GM23338 (cell line): ENCODE results near the gene FAM20C. TPM values are rescaled to one million over a fixed set of nuclear protein-coding genes. Genes with fewer than 3 reads are reported as not detected.

Experiments used
- ATAC-seq: fragments of 200-7000 bp; cut with Tn5 transposase; 3 replicates; pipeline ENCODE4 v1.9.1; 2020
- DNase-seq: peaks from one replicate; pipeline ENCODE4 v3.0.0-alpha.2; 2015; ENCODE audit warnings: low spot score
- H2AFZ ChIP-seq: fragments of 200-600 bp; sonication (generic); 2 replicates; pipeline ENCODE4 v1.8.0; 2016; ENCODE audit warnings: antibody characterized with exemption, mild to moderate bottlenecking, moderate library complexity
- H3F3A ChIP-seq: fragments of 200-600 bp; sonication (generic); replicated peaks from 2 replicates; pipeline ENCODE4 v1.8.0; 2017; ENCODE audit warnings: antibody characterized with exemption, mixed run types, low read depth
- H3K27ac ChIP-seq: fragments of 200-600 bp; sonication (generic); 2 replicates; pipeline ENCODE4 v1.6.1; 2016; ENCODE audit warnings: low read depth
- H3K27me3 ChIP-seq: fragments of 200-600 bp; sonication (generic); 2 replicates; pipeline ENCODE4 v1.8.0; 2016; ENCODE audit warnings: mild to moderate bottlenecking, mixed run types, moderate library complexity; ENCODE audit not compliant: insufficient read depth
- H3K36me3 ChIP-seq: fragments of 200-600 bp; sonication (generic); 2 replicates; pipeline ENCODE4 v1.8.0; 2016; ENCODE audit warnings: mild to moderate bottlenecking; ENCODE audit not compliant: insufficient read depth
- H3K4me1 ChIP-seq: fragments of 200-600 bp; sonication (generic); 2 replicates; pipeline ENCODE4 v1.8.0; 2016; ENCODE audit warnings: mild to moderate bottlenecking, moderate library complexity; ENCODE audit not compliant: insufficient read depth
- H3K4me2 ChIP-seq: fragments of 200-600 bp; sonication (generic); 2 replicates; pipeline ENCODE4 v1.7.1; 2017; ENCODE audit warnings: mixed run types
- H3K4me3 ChIP-seq: fragments of 200-600 bp; sonication (generic); 2 replicates; pipeline ENCODE4 v1.6.1; 2016; ENCODE audit warnings: mixed run types
- H3K79me2 ChIP-seq: fragments of 200-600 bp; sonication (generic); replicated peaks from 2 replicates; pipeline ENCODE4 v1.8.0; 2017; ENCODE audit warnings: mild to moderate bottlenecking; ENCODE audit not compliant: insufficient read depth
- H3K9me2 ChIP-seq: fragments of 200-600 bp; sonication (generic); 2 replicates; pipeline ENCODE4 v1.8.0; 2017; ENCODE audit not compliant: insufficient read depth
- H4K20me1 ChIP-seq: fragments of 200-600 bp; sonication (generic); replicated peaks from 2 replicates; pipeline ENCODE4 v1.8.0; 2017; ENCODE audit warnings: mild to moderate bottlenecking; ENCODE audit not compliant: insufficient read depth
- H3K27ac Mint-ChIP-seq: 2 replicates; pipeline ENCODE4 v1.8.0; 2020; ENCODE audit warnings: inconsistent platforms, mild to moderate bottlenecking, moderate library complexity, mixed read lengths
- H3K27me3 Mint-ChIP-seq: 3 replicates; pipeline ENCODE4 v1.8.0; 2022; ENCODE audit warnings: low read depth, mild to moderate bottlenecking, moderate library complexity, mixed read lengths, inconsistent platforms; ENCODE audit not compliant: insufficient read depth, poor library complexity
- H3K36me3 Mint-ChIP-seq: 3 replicates; pipeline ENCODE4 v1.8.0; 2021; ENCODE audit warnings: low read depth, mild to moderate bottlenecking, inconsistent platforms, moderate library complexity, mixed read lengths
- H3K4me1 Mint-ChIP-seq: 3 replicates; pipeline ENCODE4 v1.8.0; 2020; ENCODE audit warnings: mild to moderate bottlenecking, inconsistent platforms, mixed read lengths
- H3K4me3 Mint-ChIP-seq: 3 replicates; pipeline ENCODE4 v1.8.0; 2021; ENCODE audit warnings: moderate library complexity, mild to moderate bottlenecking, inconsistent platforms, mixed read lengths
- H3K9me3 Mint-ChIP-seq: 3 replicates; pipeline ENCODE4 v1.8.0; 2020; ENCODE audit warnings: moderate library complexity, mild to moderate bottlenecking, inconsistent platforms, mixed read lengths
- EZH2 ChIP-seq: fragments of 200-600 bp; sonication (generic); IDR thresholded peaks from one replicate; pipeline ENCODE4 v1.8.0; 2017; ENCODE audit warnings: antibody characterized with exemption, mild to moderate bottlenecking, low read depth; ENCODE audit not compliant: unreplicated experiment
- EZH2phosphoT487 ChIP-seq: fragments of 200-600 bp; sonication (generic); IDR thresholded peaks from one replicate; pipeline ENCODE4 v1.8.1; 2018; ENCODE audit warnings: antibody characterized with exemption; ENCODE audit not compliant: unreplicated experiment
- NANOG ChIP-seq: IDR thresholded peaks from 2 replicates; pipeline ENCODE4 v1.6.1; 2016; ENCODE audit warnings: antibody characterized with exemption, borderline replicate concordance
- POLR2AphosphoS5 ChIP-seq: IDR thresholded peaks from 2 replicates; pipeline ENCODE4 v1.6.1; 2016; ENCODE audit warnings: antibody characterized with exemption, low read depth
- STAT1 ChIP-seq: IDR thresholded peaks from one replicate; pipeline ENCODE4 v1.6.1; 2016; ENCODE audit warnings: antibody characterized with exemption; ENCODE audit not compliant: unreplicated experiment
- ZNF114 ChIP-seq: fragments of 250-450 bp; sonication (Bioruptor Pico); IDR thresholded peaks from 2 replicates; pipeline ENCODE4 v1.5.0; 2020; ENCODE audit warnings: mild to moderate bottlenecking, moderate library complexity
- ZNF331 ChIP-seq: fragments of 250-450 bp; sonication (Bioruptor Pico); IDR thresholded peaks from 2 replicates; pipeline ENCODE4 v1.5.0; 2020; ENCODE audit warnings: low read depth, mild to moderate bottlenecking, moderate library complexity
- polyA plus RNA-seq: library from polyadenylated mRNA; unstranded; fragments of >200 nt; fragmentation: Nextera tagmentation; extraction: Ambion mirVana; gene quantifications from 2 replicates; pipeline ENCODE4 v1.2.1, GENCODE V29; 2016
- total RNA-seq: library from RNA; depleted of rRNA; stranded (reverse); fragments of >200 nt; shearing (Covaris generic); gene quantifications from 2 replicates; pipeline ENCODE4 v1.2.3, GENCODE V29; 2014
- TF ChIP-seq, protein P1 (sequence below): IDR thresholded peaks from one replicate; pipeline ENCODE4 v1.6.1; 2018; ENCODE audit warnings: antibody characterized with exemption; ENCODE audit not compliant: unreplicated experiment
- TF ChIP-seq, protein P2 (sequence below): IDR thresholded peaks from 2 replicates; pipeline ENCODE4 v1.6.1; 2016; ENCODE audit warnings: antibody characterized with exemption
- TF ChIP-seq, protein P3 (sequence below), 2 experiments: fragments of 200-600 bp in 1 of 2; sonication (generic) in 1 of 2; conservative IDR thresholded peaks; 2 replicates each; pipeline versions ENCODE4 v1.5.1 to v1.6.1; 2016 to 2017; ENCODE audit warnings: antibody characterized with exemption in 2 of 2, low read depth in 2 of 2, mild to moderate bottlenecking in 2 of 2, moderate library complexity in 1 of 2

Gene FAM20C
- total and polyA plus RNA-seq, 2 experiments from 2014 or later: 7.6 to 24.8 TPM

DNA sequence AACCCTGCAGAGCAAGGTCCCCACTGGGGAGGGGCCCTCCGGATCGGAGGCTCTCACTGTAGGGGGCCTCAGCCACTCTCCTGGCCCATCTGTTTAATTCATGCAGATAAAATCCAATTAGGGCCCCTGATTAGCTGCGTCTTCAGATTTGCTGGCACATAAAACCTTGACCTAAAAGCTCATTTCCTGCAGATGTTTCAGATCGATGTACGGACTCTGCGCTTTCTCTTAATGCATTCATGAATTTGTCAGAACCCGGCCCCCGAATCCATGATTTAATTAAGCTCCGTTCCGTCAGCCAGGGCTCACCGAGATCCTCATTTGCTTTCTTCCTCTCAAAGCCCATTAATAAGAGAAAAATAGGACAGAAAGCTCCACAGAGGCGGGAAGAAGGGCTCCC lies 57.6 kb downstream of the FAM20C start (continued):
- TF ChIP-seq, protein P1, sequence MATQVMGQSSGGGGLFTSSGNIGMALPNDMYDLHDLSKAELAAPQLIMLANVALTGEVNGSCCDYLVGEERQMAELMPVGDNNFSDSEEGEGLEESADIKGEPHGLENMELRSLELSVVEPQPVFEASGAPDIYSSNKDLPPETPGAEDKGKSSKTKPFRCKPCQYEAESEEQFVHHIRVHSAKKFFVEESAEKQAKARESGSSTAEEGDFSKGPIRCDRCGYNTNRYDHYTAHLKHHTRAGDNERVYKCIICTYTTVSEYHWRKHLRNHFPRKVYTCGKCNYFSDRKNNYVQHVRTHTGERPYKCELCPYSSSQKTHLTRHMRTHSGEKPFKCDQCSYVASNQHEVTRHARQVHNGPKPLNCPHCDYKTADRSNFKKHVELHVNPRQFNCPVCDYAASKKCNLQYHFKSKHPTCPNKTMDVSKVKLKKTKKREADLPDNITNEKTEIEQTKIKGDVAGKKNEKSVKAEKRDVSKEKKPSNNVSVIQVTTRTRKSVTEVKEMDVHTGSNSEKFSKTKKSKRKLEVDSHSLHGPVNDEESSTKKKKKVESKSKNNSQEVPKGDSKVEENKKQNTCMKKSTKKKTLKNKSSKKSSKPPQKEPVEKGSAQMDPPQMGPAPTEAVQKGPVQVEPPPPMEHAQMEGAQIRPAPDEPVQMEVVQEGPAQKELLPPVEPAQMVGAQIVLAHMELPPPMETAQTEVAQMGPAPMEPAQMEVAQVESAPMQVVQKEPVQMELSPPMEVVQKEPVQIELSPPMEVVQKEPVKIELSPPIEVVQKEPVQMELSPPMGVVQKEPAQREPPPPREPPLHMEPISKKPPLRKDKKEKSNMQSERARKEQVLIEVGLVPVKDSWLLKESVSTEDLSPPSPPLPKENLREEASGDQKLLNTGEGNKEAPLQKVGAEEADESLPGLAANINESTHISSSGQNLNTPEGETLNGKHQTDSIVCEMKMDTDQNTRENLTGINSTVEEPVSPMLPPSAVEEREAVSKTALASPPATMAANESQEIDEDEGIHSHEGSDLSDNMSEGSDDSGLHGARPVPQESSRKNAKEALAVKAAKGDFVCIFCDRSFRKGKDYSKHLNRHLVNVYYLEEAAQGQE: no peak
- TF ChIP-seq ZNF114 (CRISPR knock-in tag): no peak
- no peak for TF ChIP-seq STAT1
- no peak for TF ChIP-seq NANOG
- TF ChIP-seq EZH2: no peak
- TF ChIP-seq, protein P2, sequence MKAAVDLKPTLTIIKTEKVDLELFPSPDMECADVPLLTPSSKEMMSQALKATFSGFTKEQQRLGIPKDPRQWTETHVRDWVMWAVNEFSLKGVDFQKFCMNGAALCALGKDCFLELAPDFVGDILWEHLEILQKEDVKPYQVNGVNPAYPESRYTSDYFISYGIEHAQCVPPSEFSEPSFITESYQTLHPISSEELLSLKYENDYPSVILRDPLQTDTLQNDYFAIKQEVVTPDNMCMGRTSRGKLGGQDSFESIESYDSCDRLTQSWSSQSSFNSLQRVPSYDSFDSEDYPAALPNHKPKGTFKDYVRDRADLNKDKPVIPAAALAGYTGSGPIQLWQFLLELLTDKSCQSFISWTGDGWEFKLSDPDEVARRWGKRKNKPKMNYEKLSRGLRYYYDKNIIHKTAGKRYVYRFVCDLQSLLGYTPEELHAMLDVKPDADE: no peak
- no peak for TF ChIP-seq EZH2phosphoT487

DNA sequence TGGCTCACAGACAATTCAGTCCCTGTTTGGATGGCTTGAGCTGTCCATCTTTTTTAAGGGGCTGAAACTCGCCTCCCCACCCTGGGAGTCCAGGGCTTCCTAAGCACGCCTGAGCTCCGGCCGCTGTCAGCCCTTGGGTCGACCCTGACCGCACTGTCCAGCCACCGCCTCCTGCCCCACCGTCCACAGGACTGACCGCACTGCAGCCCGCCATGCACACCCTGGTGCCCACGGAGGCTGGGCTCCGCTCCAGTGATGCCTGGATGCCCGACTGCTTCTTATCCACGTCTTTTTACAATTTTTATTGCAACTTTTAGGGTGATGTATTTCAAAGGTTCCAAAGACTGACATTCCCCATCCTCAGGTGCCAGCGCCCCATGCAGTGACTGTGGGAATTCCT lies 58.2 kb downstream of the FAM20C start:
- Histone ChIP-seq H3K27ac (no peak overlapping the region), H3F3A (no peaks in the 10 kb centered on the region), H3K27me3 (no peaks in the 10 kb centered on the region), H3K36me3 (no peaks in the 10 kb centered on the region), H4K20me1 (no peaks in the 10 kb centered on the region), H3K4me1 (no peaks in the 10 kb centered on the region), H2AFZ (no peak overlapping the region), H3K4me2 (no peak overlapping the region), H3K4me3 (no peak overlapping the region), H3K9me2 (no peaks in the 10 kb centered on the region), H3K79me2 (no peaks in the 10 kb centered on the region)
- TF ChIP-seq STAT1 (no peak), EZH2 (no peak), ZNF331 (CRISPR knock-in tag) (no peak), NANOG (no peak), POLR2AphosphoS5 (no peak)
- TF ChIP-seq, protein P3, sequence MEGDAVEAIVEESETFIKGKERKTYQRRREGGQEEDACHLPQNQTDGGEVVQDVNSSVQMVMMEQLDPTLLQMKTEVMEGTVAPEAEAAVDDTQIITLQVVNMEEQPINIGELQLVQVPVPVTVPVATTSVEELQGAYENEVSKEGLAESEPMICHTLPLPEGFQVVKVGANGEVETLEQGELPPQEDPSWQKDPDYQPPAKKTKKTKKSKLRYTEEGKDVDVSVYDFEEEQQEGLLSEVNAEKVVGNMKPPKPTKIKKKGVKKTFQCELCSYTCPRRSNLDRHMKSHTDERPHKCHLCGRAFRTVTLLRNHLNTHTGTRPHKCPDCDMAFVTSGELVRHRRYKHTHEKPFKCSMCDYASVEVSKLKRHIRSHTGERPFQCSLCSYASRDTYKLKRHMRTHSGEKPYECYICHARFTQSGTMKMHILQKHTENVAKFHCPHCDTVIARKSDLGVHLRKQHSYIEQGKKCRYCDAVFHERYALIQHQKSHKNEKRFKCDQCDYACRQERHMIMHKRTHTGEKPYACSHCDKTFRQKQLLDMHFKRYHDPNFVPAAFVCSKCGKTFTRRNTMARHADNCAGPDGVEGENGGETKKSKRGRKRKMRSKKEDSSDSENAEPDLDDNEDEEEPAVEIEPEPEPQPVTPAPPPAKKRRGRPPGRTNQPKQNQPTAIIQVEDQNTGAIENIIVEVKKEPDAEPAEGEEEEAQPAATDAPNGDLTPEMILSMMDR (conservative IDR thresholded peaks at IDR 0.05; ENCODE audit: low read depth in 2 of 2): no peak
- TF ChIP-seq, protein P1: no peak
- Mint-ChIP-seq H3K4me1 (no peaks in the 10 kb centered on the region), H3K27ac (no peak overlapping the region), H3K27me3 (peaks cover 8% of the 10 kb centered on the region), H3K4me3 (no peak overlapping the region), H3K36me3 (peaks cover 68% of the 10 kb centered on the region), H3K9me3 (peaks cover 24% of the 10 kb centered on the region)
- DNase-seq: no peak
- no peak for ATAC-seq
